Rectal smooth muscle tissue (tissue), 1 donor: ENCODE measurements around the gene TMEM184B.

ENCODE experiments used
- H3K27ac ChIP-seq: one replicate; pipeline ENCODE4 v1.7.0; 2013; ENCODE audit warnings: low read depth, low read length, inconsistent platforms
- H3K27me3 ChIP-seq: one replicate; pipeline ENCODE4 v1.7.0; 2013; ENCODE audit warnings: low read length; ENCODE audit not compliant: control insufficient read depth, insufficient read depth
- H3K36me3 ChIP-seq: one replicate; pipeline ENCODE4 v1.7.0; 2013; ENCODE audit warnings: low read length; ENCODE audit not compliant: control insufficient read depth, insufficient read depth
- H3K4me1 ChIP-seq: one replicate; pipeline ENCODE4 v1.7.0; 2013; ENCODE audit warnings: low read length; ENCODE audit not compliant: control insufficient read depth, insufficient read depth
- H3K4me3 ChIP-seq: one replicate; pipeline ENCODE4 v1.7.0; 2013; ENCODE audit warnings: low read length
- H3K9ac ChIP-seq: one replicate; pipeline ENCODE4 v1.7.0; 2013; ENCODE audit warnings: low read length

Gene TMEM184B

GRCh38 chr22:38262051-38262795 is 10.6 kb downstream of the TMEM184B start:
- H3K4me1 ChIP-seq: peaks cover 32% of the 10 kb centered on the region
- no peak overlapping the region for H3K9ac ChIP-seq
- no peaks in the 10 kb centered on the region for H3K36me3 ChIP-seq
- no peak overlapping the region for H3K4me3 ChIP-seq
- no peaks in the 10 kb centered on the region for H3K27me3 ChIP-seq
- no peak overlapping the region for H3K27ac ChIP-seq

- H3K4me3 ChIP-seq: no peak overlapping the region
These were observed 11.8 kb downstream of the TMEM184B start for GRCh38 chr22:38260761-38261681.

GRCh38 chr22:38259370-38259769 is 13.4 kb downstream of the TMEM184B start:
- H3K4me1 ChIP-seq: peaks cover 25% of the 10 kb centered on the region
- H3K27ac ChIP-seq: no peak overlapping the region
- no peaks in the 10 kb centered on the region for H3K36me3 ChIP-seq
- H3K27me3 ChIP-seq: no peaks in the 10 kb centered on the region
- H3K4me3 ChIP-seq: no peak overlapping the region
- H3K9ac ChIP-seq: no peak overlapping the region

More at GRCh38 chr22:38260761-38261681, 11.8 kb downstream of the TMEM184B start:
- peak overlapping the region; percentile 5 for H3K27ac ChIP-seq
- H3K4me1 ChIP-seq: peaks cover 26% of the 10 kb centered on the region
- no peaks in the 10 kb centered on the region for H3K36me3 ChIP-seq
- H3K27me3 ChIP-seq: no peaks in the 10 kb centered on the region
- no peak overlapping the region for H3K9ac ChIP-seq

GRCh38 chr22:38258895-38259294 is 13.9 kb downstream of the TMEM184B start:
- H3K4me3 ChIP-seq: no peak overlapping the region
- H3K36me3 ChIP-seq: no peaks in the 10 kb centered on the region
- no peaks in the 10 kb centered on the region for H3K27me3 ChIP-seq
- H3K4me1 ChIP-seq: peaks cover 25% of the 10 kb centered on the region
- H3K27ac ChIP-seq: no peak overlapping the region
- H3K9ac ChIP-seq: no peak overlapping the region

- no peak overlapping the region for H3K9ac ChIP-seq
- H3K27ac ChIP-seq: peak overlapping the region; percentile 59
- no peaks in the 10 kb centered on the region for H3K36me3 ChIP-seq
- no peak overlapping the region for H3K4me3 ChIP-seq
- peaks cover 25% of the 10 kb centered on the region for H3K4me1 ChIP-seq
- H3K27me3 ChIP-seq: no peaks in the 10 kb centered on the region
These were observed 15.1 kb downstream of the TMEM184B start for GRCh38 chr22:38257650-38258250.

- no peak overlapping the region for H3K4me3 ChIP-seq
- peak overlapping the region; percentile 59 for H3K27ac ChIP-seq
- no peaks in the 10 kb centered on the region for H3K36me3 ChIP-seq
- H3K27me3 ChIP-seq: no peaks in the 10 kb centered on the region
- peaks cover 20% of the 10 kb centered on the region for H3K4me1 ChIP-seq
- H3K9ac ChIP-seq: no peak overlapping the region
These were observed 15.6 kb downstream of the TMEM184B start for GRCh38 chr22:38257181-38257580.

GRCh38 chr22:38255697-38256096 is 17.1 kb downstream of the TMEM184B start:
- no peak overlapping the region for H3K27ac ChIP-seq
- peaks cover 11% of the 10 kb centered on the region for H3K4me1 ChIP-seq
- no peak overlapping the region for H3K4me3 ChIP-seq
- no peak overlapping the region for H3K9ac ChIP-seq
- no peaks in the 10 kb centered on the region for H3K36me3 ChIP-seq
- H3K27me3 ChIP-seq: no peaks in the 10 kb centered on the region

- Histone ChIP-seq H3K36me3 (peaks cover 10% of the 10 kb centered on the region), H3K9ac (no peak overlapping the region), H3K27me3 (no peaks in the 10 kb centered on the region), H3K4me1 (peaks cover 2% of the 10 kb centered on the region), H3K27ac (no peak overlapping the region), H3K4me3 (no peak overlapping the region)
These were observed 21.5 kb downstream of the TMEM184B start for GRCh38 chr22:38251341-38251692.

- H3K27me3 ChIP-seq: no peaks in the 10 kb centered on the region
- no peak overlapping the region for H3K9ac ChIP-seq
- no peak overlapping the region for H3K4me3 ChIP-seq
- H3K36me3 ChIP-seq: peaks cover 15% of the 10 kb centered on the region
- H3K27ac ChIP-seq: no peak overlapping the region
- H3K4me1 ChIP-seq: peaks cover 7% of the 10 kb centered on the region
These were observed 22.0 kb downstream of the TMEM184B start for GRCh38 chr22:38250643-38251340.

- peaks cover 7% of the 10 kb centered on the region for H3K4me1 ChIP-seq
- H3K4me3 ChIP-seq: no peak overlapping the region
- H3K27me3 ChIP-seq: no peaks in the 10 kb centered on the region
- no peak overlapping the region for H3K9ac ChIP-seq
- H3K36me3 ChIP-seq: peaks cover 19% of the 10 kb centered on the region
- H3K27ac ChIP-seq: no peak overlapping the region
These were observed 22.8 kb downstream of the TMEM184B start for GRCh38 chr22:38249803-38250642.

- Histone ChIP-seq H3K36me3 (peaks cover 23% of the 10 kb centered on the region), H3K4me3 (no peak overlapping the region), H3K27me3 (no peaks in the 10 kb centered on the region), H3K4me1 (peaks cover 7% of the 10 kb centered on the region), H3K27ac (no peak overlapping the region), H3K9ac (no peak overlapping the region)
These were observed 23.5 kb downstream of the TMEM184B start for GRCh38 chr22:38249301-38249700.
